ENCODE data around the gene PGM2. TPM values are rescaled to one million over a fixed set of nuclear protein-coding genes. Genes with fewer than 3 reads are reported as not detected.

The PGM2 gene
- total and polyA plus RNA-seq, 2 donors (not counting 3 experiments of a cell fraction or from before 2014, with no cell fraction given), result 17.9 to 53.9 TPM

DNA sequence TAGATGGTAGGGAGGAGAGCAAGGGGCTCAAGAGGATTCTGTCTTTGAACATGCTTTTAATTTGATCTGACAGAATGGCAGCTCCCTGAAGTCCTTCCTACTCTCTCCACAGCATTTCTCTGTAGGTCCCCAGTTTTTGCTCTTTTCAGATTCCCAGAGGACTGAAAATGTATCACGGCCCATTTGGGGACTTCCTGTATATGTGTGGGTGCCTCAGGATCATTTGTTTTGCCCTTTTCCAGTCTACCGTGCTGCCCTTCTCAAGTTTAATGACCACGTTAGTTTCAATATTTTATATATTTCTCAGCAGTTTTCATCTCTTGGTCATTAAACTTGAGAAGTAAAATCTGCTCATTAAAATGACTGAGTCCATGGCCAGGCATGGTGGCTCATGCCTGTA, 66.7 kb downstream of the PGM2 start:
- Histone ChIP-seq H3K4me1 (ENCODE audit: control insufficient read depth, extremely low read depth, insufficient read depth, low read length) (peaks cover 7% of the 10 kb centered on the region), H3K9me1 (replicated peaks; ENCODE audit: control insufficient read depth, extremely low read depth, insufficient read depth, low read length) (no peaks in the 10 kb centered on the region), H3K4me2 (ENCODE audit: insufficient read depth, low read length) (no peak overlapping the region), H3K9me3 (replicated peaks; ENCODE audit: control insufficient read depth, insufficient read depth, low read length) (no peaks in the 10 kb centered on the region), H4K20me1 (replicated peaks; ENCODE audit: control insufficient read depth, extremely low read depth, insufficient read depth, low read length) (no peaks in the 10 kb centered on the region), H2AFZ (ENCODE audit: low read depth, low read length) (no peak overlapping the region), H3K27me3 (ENCODE audit: control insufficient read depth in 2 of 2, insufficient read depth in 2 of 2, low read length in 2 of 2) (peaks cover 35 to 46% of the 10 kb centered on the region in 2 experiments), H3K4me3 (replicated peaks in 1 of 3; ENCODE audit: insufficient read depth in 1 of 3, low read depth in 1 of 3, low read length in 3 of 3) (no peak overlapping the region), H3K9ac (replicated peaks; ENCODE audit: extremely low read depth, insufficient read depth, low read length) (no peak overlapping the region), H3K27ac (ENCODE audit: insufficient read depth, low read depth, low read length) (no peak overlapping the region), H3K36me3 (ENCODE audit: control insufficient read depth in 2 of 2, extremely low read depth in 1 of 2, insufficient read depth in 2 of 2, low read length in 2 of 2) (no peaks in the 10 kb centered on the region), H3K79me2 (ENCODE audit: control insufficient read depth, insufficient read depth, low read length) (no peaks in the 10 kb centered on the region)
- CTCF ChIA-PET, result interaction anchor here (0.6 kb wide), 1 partner anchor 12 kb away, joined by 3 read pairs; no protein-coding TSS in a partner anchor
- no TSS peak for BruUV-seq (replicated peaks)
- no peak for DNase-seq (ENCODE audit: low read depth, low spot score)
- no peak for FAIRE-seq
- POLR2A ChIA-PET, result no interaction called here
- intact Hi-C loops (cut with micrococcal nuclease), result loop anchor here (5.0 kb wide), 2 partner anchors 84 to 86 kb away; no protein-coding TSS in a partner anchor
- TF ChIP-seq FOS (IDR thresholded peaks at IDR 0.05; ENCODE audit: borderline replicate concordance, insufficient read depth, low read length), result no peak
- dilution Hi-C loops (cut with MboI; ENCODE audit: extremely low pct_ligation_motif_present, low sequenced_read_pairs), result no loop called here

DNA sequence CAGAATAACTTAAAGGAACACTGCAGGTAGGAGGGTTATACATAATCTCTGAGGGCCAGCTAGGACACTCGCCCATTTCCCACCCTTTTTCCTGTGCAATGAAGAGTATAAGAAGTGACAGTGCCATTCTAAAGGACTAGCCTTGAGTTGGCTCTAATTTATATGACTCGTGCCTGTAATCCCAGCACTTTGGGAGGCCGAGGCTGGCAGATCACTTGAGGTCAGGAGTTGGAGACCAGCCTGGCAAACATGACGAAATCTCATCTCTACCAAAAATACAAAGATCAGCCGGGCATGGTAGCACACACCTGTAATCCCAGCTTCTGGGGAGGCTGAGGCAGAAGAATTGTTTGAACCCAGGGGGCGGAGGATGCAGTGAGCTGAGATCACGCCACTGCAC, 68.8 kb downstream of the PGM2 start:
- H3K9ac ChIP-seq (replicated peaks; ENCODE audit: extremely low read depth, insufficient read depth, low read length), result no peak overlapping the region
- H2AFZ ChIP-seq (ENCODE audit: low read depth, low read length), result no peak overlapping the region
- no peak overlapping the region for H3K4me2 ChIP-seq (ENCODE audit: insufficient read depth, low read length)
- TF ChIP-seq EZH2 (IDR thresholded peaks at IDR 0.05; ENCODE audit: borderline replicate concordance, low read depth, low read length, severe bottlenecking), result no peak
- TF ChIP-seq JUN (IDR thresholded peaks at IDR 0.05; ENCODE audit: borderline replicate concordance, insufficient read depth, insufficient read length, low read depth), result no peak
- TF ChIP-seq, protein P1, sequence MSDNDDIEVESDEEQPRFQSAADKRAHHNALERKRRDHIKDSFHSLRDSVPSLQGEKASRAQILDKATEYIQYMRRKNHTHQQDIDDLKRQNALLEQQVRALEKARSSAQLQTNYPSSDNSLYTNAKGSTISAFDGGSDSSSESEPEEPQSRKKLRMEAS (IDR thresholded peaks at IDR 0.05; ENCODE audit: insufficient read depth, insufficient read length), result no peak
- TF ChIP-seq MYC (IDR thresholded peaks at IDR 0.05; ENCODE audit: low read depth, low read length), result no peak
- TF ChIP-seq FOS (IDR thresholded peaks at IDR 0.05; ENCODE audit: borderline replicate concordance, insufficient read depth, low read length), result no peak
- TF ChIP-seq, protein P2, sequence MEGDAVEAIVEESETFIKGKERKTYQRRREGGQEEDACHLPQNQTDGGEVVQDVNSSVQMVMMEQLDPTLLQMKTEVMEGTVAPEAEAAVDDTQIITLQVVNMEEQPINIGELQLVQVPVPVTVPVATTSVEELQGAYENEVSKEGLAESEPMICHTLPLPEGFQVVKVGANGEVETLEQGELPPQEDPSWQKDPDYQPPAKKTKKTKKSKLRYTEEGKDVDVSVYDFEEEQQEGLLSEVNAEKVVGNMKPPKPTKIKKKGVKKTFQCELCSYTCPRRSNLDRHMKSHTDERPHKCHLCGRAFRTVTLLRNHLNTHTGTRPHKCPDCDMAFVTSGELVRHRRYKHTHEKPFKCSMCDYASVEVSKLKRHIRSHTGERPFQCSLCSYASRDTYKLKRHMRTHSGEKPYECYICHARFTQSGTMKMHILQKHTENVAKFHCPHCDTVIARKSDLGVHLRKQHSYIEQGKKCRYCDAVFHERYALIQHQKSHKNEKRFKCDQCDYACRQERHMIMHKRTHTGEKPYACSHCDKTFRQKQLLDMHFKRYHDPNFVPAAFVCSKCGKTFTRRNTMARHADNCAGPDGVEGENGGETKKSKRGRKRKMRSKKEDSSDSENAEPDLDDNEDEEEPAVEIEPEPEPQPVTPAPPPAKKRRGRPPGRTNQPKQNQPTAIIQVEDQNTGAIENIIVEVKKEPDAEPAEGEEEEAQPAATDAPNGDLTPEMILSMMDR (IDR thresholded peaks at IDR 0.05; ENCODE audit: extremely low read depth in 1 of 2, insufficient read depth in 1 of 2, low read depth in 1 of 2, low read length in 2 of 2), result no peak
- TF ChIP-seq POLR2A (IDR thresholded peaks at IDR 0.05; ENCODE audit: low read depth, low read length), result no peak
- TF ChIP-seq GATA2 (IDR thresholded peaks at IDR 0.05; ENCODE audit: insufficient read depth, insufficient read length, low read depth, low read length), result no peak
- TF ChIP-seq POLR2AphosphoS5 (IDR thresholded peaks at IDR 0.05; ENCODE audit: insufficient read depth, low read depth, low read length), result no peak
- no peaks in the 10 kb centered on the region for H3K79me2 ChIP-seq (ENCODE audit: control insufficient read depth, insufficient read depth, low read length)
- H3K9me3 ChIP-seq (replicated peaks; ENCODE audit: control insufficient read depth, insufficient read depth, low read length), result no peaks in the 10 kb centered on the region
- dilution Hi-C loops (cut with MboI; ENCODE audit: extremely low pct_ligation_motif_present, low sequenced_read_pairs) (no loop called here), intact Hi-C loops (cut with micrococcal nuclease) (no loop called here)
- peaks cover 6% of the 10 kb centered on the region for H3K4me1 ChIP-seq (ENCODE audit: control insufficient read depth, extremely low read depth, insufficient read depth, low read length)
- peaks cover 22 to 34% of the 10 kb centered on the region in 2 experiments for H3K27me3 ChIP-seq (ENCODE audit: control insufficient read depth in 2 of 2, insufficient read depth in 2 of 2, low read length in 2 of 2)
- H3K27ac ChIP-seq (ENCODE audit: insufficient read depth, low read depth, low read length), result no peak overlapping the region
- BruUV-seq (replicated peaks), result no TSS peak
- no peak overlapping the region for H3K4me3 ChIP-seq (replicated peaks in 1 of 3; ENCODE audit: insufficient read depth in 1 of 3, low read depth in 1 of 3, low read length in 3 of 3)
- POLR2A ChIA-PET, result no interaction called here
- CTCF ChIA-PET, result interaction anchor here (1.2 kb wide), 1 partner anchor 8 kb away, joined by 6 read pairs; no protein-coding TSS in a partner anchor
- H3K9me1 ChIP-seq (replicated peaks; ENCODE audit: control insufficient read depth, extremely low read depth, insufficient read depth, low read length), result no peaks in the 10 kb centered on the region
- DNase-seq (ENCODE audit: low read depth, low spot score) (no peak), FAIRE-seq (no peak)
- no peaks in the 10 kb centered on the region for H3K36me3 ChIP-seq (ENCODE audit: control insufficient read depth in 2 of 2, extremely low read depth in 1 of 2, insufficient read depth in 2 of 2, low read length in 2 of 2)
- H4K20me1 ChIP-seq (replicated peaks; ENCODE audit: control insufficient read depth, extremely low read depth, insufficient read depth, low read length), result no peaks in the 10 kb centered on the region
